NCI-H2029 treated with DMSO at 0.1 percent for 48 hours (cell line): ENCODE data around the gene CTPS1.

Source experiments
- DNase-seq: peaks from one replicate; lab custom pipeline; 2025; lab: John Stamatoyannopoulos, UW

Gene CTPS1

DNA sequence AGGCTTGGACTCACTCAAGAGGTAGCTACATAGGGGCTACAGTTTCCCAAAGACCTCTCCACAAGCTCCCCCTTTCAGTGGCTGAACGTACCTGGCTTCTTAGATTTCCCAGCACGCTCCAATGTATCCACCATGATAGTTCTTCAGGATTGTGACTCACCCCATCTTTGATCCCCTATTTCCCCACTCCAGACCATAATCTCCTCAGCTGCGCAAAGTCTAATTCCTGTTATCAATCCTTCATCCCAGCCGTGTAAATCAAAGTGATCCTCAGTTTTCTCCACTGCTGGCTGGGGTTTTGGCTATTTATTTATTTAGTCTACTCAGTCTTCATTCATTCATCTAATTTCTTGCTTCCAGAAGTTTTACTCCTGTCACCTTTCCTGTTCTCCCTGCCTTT lies 13.1 kb upstream of the CTPS1 start:
- DNase-seq = no peak

DNA sequence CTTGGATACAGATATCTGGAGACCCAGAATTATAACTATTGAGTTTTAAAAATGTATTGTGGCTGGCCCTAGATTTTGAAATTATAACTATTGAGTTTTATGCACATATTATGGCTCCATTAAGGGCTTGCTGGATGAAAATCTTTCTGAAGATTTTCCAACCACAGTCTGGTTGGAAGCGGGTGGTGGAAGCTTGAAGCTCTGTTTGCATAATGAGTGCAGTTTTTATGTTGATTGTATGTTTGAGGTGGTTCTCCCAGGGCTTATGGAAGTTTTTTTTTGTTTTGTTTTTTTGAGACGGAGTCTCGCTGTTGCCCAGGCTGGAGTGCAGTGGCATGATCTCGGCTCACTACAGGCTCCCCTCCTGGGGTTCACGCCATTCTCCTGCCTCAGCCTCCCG lies 10.1 kb upstream of the CTPS1 start:
- DNase-seq = no peak

DNA sequence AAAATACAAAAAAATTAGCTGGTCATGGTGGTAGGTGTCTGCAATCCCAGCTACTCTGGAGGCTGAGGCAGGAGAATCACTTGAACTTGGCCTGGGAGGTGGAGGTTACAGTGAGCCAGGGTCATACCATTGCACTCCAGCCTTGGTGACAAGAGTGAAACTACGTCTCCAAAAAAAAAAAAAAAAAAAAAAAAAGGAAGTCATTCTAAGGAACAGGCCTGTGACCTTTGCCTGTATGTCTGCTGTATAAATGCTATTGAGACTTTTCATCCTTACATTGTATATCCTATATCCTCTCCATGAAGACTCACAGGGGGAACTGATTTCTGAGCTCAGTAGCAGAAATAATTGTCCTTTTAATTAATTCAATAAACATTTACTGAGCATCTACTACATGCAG lies 7.5 kb upstream of the CTPS1 start:
- no peak for DNase-seq

DNA sequence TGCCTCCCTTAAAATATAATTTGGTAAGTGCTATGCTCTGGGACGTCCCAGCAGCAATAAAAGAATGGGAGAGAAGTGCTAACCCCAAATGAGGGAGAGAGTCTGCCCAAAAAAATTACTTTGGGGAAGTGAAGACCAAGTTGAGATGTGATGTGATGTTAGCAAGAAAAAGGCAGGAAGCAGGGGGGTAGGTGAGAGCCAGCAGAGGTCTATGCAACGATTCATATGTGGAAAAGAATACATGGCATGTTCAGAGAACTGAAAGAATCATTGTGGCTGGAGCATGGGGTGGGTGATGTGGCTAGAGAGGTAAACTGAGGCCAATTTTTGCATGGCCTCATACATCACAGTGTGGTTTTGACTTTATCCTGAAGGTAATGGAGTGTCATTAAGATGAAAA lies 5.6 kb upstream of the CTPS1 start:
- DNase-seq = no peak

DNA sequence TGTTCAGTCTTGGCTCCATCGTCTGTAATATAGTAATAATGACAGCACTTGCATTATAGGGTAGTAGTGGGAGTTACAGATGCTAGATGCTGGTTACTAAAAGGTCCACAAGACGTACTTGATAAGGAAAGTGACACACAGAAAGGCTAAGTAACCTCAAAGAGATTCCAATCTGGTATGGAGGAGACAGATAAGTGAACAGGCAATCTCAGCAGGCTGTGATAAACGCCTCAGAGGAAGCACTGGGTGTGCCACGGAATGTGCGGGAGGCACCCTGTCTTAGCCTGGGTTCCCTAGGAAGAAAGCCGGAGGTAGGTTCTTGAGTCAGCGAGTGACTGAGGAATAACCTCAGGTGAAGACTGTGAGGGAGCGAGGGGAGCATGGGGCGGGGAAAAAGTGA lies 4.6 kb upstream of the CTPS1 start:
- no peak for DNase-seq

DNA sequence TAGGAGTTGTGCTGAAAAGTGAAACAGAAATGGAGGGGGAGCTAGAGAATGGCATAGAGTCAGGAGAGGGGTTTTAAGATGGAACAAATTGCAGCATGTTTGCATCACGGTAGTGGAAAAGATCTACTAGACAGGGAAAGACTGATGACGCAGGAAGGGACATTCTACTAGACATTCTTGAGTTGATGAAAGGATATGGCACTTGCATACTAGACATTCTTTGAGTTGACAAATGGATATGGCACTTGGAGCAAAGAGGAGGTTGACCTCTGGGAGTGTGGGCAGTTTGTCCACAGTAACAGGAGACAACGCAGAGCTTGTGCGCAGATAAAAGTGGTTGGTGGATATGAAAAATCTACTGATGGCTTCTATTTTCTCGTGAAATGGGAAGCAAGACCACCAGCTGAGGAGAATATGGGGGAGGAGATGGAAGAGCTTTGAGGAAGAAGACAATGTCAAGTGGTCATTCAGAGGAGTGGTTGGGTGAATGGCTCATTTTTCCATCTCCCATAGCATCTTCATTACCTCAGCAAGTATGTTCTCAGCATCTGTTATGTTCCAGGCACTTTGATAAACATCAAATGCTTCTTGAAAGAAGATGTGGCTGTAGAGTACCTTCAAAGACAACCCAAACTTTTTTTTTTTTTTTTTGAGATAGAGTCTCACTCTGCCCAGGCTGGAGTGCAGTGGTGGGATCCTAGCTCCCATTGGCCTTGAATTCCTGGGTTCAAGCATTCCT lies 2.4 kb upstream of the CTPS1 start:
- DNase-seq = no peak

DNA sequence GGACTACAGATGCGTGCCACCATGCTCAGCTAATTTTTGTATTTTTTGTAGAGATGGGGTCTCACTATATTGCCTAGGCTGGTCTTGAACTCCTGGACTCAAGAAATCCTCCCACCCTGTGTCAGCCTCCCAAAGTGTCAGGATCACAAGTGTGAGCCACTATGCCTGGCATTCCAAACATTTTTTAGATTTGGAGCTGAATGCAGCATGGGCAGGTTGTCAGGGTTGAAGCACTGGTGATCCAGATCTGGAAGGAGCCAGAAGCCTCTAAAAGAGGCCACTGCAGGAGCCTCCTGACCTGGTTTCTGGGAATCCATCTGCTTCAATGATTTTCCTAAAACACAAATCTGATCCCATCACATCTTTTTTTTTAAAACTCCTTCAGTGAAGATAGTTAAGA lies 1.8 kb upstream of the CTPS1 start:
- no peak for DNase-seq

DNA sequence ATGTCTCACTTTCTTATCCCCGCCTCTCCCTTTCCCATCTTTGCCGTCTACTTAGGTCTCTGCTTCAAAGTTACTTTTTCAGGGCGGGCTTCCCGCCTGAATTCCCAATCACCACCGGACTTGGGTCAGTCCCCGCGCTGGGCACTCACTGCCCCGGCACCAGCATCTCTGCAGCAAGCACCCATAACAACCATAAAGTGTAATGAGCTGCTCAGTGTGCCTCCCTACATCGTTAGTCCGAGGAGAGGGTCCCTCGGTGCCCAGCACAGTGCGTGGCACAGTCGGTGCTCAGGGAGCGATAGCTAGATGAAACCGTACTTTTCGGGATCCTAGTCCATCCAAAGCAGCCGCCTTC lies 633 bp upstream of the CTPS1 start:
- DNase-seq = no peak

DNA sequence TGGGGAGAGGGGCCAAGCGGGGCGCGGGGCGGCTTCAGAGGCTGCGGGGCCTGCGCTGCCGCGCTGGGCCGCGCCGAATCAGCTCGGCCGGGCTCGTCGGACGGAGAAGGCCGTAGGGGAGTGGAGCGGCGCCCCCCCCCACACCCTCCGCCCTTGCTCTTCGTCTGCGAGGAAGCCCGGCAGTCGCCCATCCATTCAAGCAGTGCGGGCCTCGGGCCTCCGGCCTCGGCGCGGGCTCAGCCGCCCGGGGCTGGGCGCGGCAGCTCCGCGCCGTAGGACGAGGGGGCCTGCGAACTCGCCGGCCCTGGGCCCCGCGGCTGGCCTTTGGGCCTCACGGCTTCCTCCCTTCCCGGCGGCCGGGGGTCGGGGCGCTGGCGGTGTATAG lies 564 bp downstream of the CTPS1 start:
- no peak for DNase-seq

DNA sequence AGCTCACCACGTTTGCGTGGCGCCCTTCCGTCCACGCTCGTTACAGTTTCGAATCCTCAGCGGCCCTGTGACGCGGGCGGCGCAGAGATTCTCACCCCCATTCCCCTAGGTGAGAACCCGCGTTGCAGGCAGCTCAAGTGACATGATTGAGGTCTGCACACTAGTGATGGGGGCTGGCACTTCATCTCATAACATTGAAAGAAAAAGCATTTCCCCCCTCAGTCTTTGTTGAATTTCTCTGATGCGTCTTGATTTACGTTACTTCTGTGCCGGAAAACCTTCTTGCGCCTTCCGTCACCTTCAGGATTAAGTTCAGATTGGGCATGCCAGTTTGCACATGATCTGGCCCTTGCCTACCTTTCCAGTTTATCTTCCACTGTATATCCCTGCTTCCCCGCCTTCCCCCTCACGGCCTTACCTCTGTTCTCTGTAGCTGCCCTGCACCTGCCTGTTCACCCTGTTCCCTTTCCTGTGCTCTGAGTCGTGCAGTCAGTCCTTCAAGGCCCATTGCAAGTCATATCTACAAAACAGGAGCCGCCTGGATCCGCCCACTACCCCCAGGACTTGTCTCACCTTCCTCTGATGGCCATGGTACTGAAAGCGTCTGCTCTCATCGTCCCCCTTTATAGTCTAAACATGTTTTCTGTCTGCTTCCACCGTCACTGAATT lies 1.1 kb downstream of the CTPS1 start:
- DNase-seq = peak; percentile 98

DNA sequence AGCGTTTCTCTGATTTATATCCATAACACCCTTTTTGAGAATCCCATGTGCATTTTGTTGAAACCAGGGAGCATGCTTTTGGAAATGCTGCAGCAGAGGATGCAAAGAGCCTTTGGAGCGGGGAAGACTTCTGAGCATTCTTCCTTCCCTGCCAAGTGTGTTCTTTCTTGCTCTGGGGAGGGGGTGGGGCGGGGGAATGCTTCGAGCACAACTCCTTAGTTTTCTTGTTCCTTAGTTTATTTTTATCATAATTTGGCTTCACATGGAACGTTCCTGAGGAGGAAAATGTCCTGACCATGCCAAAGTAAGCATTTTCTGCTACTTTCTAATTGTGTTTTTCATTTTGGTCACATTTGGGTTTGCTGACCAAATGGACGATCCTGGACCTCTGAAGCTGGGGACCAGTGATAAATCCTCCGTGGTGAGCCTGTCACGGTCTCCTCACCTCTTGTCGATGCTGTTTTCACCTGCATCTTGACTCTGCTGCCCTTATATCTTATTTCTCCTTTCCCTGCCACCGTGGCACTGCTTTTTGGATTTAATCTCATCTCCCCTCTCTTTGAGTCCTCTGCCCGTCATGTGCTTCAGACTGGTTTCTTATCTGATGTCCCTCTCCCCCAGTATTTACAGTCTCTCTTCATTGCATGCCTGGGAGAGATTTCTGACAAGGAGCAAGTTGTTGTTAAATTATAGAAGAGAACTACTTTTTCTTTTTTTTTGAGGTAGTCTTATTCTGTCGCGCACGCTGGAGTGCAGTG lies 2.4 kb downstream of the CTPS1 start:
- DNase-seq = no peak

DNA sequence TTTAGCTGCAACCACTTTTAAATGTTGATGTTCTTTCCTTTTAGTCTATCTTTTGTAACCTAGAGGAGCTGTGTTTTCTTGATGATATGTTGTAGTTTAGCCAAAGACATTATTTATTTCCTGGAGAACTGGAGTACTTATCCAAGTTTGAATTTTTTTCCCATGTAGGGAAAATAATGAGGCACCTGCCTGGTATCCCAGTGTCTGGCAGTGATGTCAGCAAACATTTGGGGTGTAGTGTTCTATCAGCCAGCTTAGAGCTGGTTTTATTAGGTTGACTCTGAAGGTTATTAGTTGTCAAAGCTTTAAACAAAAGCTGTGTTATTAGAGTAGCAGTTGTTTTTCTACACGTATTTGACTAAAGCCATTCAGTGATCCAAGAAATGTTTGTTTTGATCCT lies 3.2 kb downstream of the CTPS1 start:
- no peak for DNase-seq

DNA sequence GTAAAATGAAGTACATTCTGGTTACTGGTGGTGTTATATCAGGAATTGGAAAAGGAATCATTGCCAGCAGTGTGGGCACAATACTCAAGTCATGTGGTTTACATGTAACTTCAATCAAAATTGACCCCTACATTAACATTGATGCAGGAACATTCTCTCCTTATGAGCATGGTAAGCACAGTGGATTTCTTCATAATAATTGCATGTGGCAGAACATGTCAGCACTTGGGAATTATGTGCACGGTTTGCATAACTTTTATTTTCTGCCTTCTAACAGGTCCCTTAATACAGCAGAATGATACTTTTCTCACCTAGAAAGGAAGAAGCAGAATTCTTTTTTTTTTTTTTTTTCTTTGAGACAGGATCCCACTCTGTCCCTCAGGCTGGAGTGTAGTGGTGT lies 3.8 kb downstream of the CTPS1 start:
- no peak for DNase-seq

DNA sequence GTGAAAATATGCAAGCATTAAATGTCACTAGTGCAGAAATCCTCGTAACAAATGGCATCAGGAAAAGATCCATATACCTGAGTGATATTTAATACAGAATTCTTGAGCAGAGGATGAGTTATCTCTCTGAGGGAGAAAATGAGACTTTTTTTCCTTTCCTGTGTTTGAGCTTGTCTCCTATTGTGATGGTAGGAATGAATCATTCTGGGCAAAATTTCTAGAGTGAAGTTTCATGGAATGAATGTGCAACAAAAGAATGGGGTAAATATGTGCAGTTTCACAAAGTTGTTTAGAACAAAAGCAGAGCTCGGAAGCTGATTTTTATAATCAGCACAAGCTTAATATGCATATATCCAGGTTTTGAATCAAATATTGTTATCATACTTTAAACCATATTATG lies 4.6 kb downstream of the CTPS1 start:
- DNase-seq = no peak

DNA sequence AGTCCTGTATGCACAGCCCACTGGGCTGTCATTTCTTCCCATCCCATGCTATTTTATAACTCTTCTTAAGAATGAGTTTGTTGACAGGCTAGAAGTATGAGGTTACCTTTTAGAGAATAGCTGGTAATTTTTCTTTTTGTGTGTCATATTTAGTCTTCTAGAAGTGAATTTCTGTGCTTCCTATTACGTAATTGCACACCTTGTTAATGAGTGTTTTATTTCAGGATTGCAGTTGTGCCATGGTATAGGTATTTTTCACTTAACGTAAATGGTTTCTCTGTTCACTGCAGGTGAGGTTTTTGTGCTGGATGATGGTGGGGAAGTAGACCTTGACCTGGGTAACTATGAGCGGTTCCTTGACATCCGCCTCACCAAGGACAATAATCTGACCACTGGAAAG lies 5.0 kb downstream of the CTPS1 start:
- no peak for DNase-seq

DNA sequence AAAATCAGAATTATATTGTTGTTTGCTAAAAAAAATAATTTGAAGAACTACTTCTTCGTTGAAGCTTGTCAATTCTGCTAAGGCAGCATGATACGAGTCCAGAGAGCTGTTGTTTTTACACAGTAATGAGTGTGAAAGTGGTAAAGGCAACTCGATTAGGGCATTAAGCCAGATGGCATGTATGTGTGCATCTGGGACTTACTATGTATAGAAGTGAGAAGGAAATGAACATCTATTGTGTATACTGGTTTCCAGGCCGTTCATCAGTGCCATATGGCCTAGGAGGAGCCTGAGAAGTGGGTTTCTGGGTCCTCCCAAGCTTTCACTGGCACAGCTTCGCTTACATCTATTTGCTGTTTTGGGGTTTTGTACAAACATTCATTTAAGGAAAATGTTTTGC lies 5.7 kb downstream of the CTPS1 start:
- DNase-seq = no peak

DNA sequence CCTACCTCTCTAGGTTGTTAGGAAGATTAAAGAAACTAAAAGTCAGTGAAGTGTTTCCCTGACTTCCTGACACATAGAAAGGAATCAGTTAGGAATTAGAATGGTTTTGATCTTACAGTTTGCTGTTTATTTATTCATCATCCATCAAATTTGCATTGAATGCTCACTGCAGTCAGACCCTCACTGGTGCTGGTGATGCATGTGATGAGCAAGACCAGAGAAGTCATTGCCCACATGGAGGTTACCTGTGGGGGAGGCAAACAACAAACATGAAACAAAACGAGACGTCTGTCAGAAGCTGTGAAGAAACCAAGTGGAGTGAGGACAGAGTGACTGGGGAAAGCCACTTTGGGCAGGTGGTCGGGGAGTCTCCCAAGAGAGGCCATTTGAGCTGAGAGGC lies 6.4 kb downstream of the CTPS1 start:
- no peak for DNase-seq

DNA sequence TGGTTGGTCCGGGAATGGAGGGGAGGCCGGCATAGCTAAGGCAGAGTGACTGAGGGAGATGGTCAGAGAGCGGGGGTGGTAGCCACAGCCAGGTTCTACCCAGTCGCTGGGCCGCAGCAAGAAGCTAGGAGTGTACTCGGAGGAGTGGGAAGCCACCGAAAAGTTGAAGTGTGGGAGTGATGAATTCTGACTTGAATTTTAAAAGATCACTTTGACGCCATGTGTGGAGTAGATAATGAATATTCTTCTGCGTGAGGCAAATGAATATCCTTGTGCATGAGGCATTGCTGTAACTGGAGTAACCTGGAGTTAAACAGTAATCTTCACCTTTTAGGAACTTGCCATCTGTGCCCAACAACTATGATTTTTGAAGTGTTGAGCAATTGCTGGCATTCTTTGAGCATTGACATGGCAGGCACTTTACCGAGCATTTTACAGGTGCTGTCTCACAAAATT lies 6.9 kb downstream of the CTPS1 start:
- no peak for DNase-seq

DNA sequence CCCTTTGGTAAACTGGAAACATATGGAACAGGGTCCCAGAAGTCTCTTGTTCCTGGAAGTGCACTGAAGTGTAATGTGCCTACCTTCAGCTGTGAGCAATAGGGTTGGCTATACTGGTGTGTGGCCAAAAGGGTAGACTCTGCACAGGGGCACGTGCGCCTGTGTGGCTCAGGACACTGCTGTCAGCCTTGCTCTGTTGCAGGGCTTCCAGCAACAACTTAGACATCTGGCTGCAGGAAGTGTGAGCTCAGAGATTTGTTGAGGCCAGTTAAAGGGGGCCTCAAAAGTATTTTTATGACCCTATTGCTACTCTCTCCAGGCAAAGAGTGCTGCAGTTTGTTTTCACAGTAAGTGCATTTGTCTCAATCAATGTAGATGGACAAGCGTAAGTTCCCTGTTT lies 7.5 kb downstream of the CTPS1 start:
- DNase-seq = no peak

DNA sequence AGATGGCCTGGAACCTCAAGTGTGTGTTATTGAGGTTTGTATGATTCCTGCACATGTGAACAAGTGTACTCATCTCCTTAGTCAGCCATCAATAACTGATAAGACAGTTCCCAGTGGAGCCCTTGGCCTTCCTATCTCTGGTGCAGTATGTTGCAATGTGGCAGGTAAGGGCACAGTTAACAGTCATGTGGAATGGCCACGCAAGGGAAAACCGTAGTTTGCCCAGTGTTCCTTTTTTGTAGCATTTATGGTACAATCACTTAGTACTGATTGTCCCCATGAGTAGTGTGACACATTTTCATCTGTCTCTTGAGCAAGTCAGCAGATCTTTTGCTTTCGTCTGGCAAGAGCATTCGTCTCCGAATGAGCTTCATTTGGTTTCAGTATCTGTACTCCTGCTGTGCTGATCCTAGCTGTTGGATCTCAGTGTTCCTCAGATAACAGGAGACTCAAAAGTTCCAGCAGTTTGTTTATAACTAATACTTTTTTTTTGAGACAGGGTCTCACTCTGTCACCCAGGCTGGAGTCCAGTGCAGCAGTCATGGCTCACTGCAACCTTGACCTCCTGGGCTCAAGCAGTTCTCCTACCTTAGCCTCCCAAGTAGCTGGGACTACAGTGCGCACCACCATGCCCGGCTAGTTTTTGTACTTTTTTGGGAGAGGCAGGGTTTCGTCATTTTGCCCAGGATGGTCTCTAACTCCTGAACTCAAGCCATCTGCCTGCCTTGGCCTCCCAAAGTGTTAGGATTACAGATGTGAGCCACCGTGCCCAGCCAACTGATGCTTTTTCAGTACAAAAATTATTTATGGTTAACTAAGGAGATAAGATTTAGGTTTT lies 8.2 kb downstream of the CTPS1 start:
- DNase-seq = no peak

DNA sequence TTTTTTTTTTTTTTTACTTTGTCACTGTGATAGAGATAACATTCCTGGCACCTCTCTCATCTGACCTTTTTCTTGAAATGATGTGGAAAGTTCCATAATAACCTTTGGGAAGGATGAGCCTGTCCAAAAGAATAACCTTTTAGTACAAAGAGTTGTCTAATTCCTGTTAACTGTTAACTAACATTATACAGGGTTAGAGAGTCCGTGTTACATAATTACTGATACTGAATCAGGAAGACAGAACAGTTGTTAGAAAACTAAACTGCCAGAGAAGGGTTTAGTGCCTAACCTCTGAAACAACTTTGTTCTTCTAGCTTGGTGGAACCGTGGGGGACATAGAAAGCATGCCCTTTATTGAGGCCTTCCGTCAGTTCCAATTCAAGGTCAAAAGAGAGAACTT lies 8.8 kb downstream of the CTPS1 start:
- no peak for DNase-seq

DNA sequence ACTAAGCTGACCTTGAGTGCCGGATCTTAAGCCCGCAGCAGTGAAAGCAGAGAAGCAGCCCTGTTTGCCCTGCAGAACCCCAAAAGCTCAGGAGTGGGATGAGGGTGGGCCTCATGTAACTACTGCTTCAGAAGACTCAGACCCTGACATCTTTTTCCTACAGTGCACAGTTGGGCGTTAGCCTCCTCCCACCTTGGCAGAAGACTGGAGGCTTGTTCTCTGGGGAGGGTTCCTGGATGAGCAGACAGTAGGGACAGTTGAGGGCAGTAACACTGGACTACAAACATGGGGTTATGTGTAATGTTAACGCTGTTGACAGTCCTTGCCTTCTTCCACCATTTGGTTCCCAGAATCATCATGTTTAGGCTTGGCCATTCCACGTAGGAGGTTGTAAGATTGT lies 9.6 kb downstream of the CTPS1 start:
- no peak for DNase-seq

DNA sequence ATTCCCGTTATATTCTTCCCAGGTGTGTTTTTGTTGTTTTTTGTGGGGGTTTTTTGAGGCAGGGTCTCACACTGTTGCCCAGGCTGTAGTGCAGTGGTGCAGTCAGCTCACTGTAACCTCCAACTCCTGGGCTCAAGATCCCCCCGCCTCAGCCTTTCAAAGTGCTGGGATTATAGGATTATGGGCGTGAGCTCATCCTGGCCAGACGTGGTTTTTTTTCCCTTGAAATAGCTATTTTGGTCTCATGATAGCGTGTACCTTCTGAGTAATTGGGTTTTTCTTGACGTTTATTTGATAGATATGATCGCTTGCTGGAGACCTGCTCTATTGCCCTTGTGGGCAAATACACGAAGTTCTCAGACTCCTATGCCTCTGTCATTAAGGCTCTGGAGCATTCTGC lies 17.6 kb downstream of the CTPS1 start:
- no peak for DNase-seq
